AG10803 (cell line): ENCODE results near the gene BMP4.

Experiments
- DNase-seq: peaks from one replicate; pipeline ENCODE4 v3.0.0; 2010; ENCODE audit warnings: low read depth
- H3K4me3 ChIP-seq: 2 replicates; pipeline ENCODE4 v1.5.1; 2011; ENCODE audit warnings: mild to moderate bottlenecking, low read length, control low read depth
- TF ChIP-seq, protein P1 (sequence below): conservative IDR thresholded peaks from 2 replicates; pipeline ENCODE4 v1.5.1; 2011; ENCODE audit warnings: mild to moderate bottlenecking, low read length, control low read depth, inconsistent platforms

BMP4 gene

DNA sequence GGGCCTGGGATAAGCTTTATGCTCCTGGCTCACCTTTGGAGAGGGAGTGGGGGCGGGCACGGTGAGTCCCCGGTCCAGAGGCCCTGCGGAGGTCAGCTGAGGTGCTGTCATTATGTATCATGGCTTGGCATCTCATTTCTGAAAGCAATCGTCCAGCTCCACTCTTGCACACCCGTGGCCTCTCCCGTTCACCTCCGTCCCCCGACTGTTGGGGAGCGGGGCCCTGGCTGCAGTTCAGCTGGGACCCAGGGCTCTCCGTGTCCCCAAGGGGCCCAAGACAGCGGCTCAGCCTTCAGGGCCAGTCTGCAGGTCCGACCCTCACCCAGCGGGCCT lies 10.6 kb downstream of the BMP4 start:
- no peak for DNase-seq
- H3K4me3 ChIP-seq, result no peak overlapping the region
- TF ChIP-seq, protein P1, sequence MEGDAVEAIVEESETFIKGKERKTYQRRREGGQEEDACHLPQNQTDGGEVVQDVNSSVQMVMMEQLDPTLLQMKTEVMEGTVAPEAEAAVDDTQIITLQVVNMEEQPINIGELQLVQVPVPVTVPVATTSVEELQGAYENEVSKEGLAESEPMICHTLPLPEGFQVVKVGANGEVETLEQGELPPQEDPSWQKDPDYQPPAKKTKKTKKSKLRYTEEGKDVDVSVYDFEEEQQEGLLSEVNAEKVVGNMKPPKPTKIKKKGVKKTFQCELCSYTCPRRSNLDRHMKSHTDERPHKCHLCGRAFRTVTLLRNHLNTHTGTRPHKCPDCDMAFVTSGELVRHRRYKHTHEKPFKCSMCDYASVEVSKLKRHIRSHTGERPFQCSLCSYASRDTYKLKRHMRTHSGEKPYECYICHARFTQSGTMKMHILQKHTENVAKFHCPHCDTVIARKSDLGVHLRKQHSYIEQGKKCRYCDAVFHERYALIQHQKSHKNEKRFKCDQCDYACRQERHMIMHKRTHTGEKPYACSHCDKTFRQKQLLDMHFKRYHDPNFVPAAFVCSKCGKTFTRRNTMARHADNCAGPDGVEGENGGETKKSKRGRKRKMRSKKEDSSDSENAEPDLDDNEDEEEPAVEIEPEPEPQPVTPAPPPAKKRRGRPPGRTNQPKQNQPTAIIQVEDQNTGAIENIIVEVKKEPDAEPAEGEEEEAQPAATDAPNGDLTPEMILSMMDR, result no peak

DNA sequence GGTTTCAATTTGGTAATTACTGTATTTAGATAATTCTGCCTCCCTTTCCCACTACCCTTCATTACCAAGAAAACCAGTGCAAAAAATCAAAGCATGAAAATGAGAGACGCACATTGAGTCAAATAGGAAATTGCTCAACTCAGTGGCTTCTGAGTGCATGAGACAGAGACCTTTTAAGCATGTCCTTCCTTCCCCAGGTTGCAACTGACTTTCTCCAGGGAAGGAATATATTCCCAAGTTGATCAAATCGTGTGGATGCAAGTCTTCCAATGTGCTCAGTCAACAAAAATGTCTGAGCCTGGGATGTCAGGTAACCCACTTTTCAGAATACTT lies 12.9 kb downstream of the BMP4 start:
- TF ChIP-seq, protein P1, result no peak
- no peak for DNase-seq
- no peak overlapping the region for H3K4me3 ChIP-seq

DNA sequence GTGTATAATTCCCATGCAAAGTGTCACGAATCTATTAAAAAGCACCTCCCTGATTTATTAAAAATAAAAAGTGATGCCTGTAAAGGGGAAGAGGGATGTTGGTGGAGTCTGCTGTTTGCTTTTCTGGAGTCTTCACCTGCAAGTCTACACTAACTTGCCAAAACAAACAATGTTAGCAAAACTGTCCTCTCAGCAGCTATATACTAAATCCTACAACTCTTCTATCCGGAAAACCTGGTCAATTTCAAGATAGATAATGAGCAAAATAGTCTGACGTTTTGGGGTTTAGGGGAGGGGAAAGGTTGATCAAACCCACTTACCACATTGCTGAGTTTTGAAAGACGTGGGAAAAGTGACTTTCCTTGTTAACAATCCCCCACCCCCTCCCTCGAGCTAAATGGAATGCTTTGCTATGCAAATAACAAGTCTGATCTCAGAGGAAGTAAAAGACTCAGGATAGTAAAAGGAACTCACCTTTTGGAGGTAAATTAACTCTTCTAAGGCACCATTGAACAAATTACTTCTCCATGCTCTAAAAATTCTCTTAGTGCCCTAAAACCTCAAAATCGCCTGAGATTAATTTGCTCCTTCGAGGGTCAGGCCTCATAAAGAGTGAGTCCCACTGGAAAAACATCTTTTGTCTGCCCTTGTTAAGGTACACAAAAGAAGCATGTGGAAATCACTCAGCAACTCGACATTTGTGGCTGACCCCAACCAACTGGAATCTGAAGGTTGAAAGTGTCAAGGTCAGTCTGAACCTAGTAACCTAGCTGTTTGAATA lies 13.5 kb downstream of the BMP4 start:
- no peak for DNase-seq
- TF ChIP-seq, protein P1, result no peak
- H3K4me3 ChIP-seq, result no peak overlapping the region

DNA sequence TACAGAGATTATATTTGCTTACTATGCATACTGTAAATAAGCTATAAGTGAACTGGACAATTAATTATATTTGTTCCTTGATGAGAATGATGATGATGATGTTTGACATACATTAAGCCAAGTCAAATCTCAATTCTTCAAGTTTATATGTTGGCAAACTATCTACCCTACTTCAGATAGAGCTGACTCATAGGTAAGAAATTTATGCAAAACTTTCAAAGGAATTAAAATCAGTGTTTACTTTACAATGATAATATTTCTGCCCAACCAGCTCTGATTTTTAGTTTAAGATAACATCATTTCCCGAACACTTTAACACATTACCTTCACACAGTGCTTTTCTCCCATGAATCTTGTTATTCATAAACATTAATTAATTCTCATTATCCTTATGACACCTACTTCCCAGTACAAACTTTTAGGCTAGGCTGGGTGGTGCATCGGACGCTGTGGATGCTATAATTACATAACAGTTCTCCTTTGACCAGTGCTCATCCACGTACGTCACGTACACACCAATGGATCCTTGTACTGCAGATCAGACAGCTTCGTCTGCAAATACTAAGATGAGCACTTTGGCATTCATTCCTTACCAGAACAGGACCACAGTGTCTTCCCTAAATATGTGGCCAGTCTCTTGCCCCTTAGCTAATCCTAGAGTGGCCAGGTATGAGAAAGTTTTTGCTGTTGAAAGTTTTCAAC lies 18.3 kb downstream of the BMP4 start:
- H3K4me3 ChIP-seq, result no peak overlapping the region
- TF ChIP-seq, protein P1, result no peak
- no peak for DNase-seq

DNA sequence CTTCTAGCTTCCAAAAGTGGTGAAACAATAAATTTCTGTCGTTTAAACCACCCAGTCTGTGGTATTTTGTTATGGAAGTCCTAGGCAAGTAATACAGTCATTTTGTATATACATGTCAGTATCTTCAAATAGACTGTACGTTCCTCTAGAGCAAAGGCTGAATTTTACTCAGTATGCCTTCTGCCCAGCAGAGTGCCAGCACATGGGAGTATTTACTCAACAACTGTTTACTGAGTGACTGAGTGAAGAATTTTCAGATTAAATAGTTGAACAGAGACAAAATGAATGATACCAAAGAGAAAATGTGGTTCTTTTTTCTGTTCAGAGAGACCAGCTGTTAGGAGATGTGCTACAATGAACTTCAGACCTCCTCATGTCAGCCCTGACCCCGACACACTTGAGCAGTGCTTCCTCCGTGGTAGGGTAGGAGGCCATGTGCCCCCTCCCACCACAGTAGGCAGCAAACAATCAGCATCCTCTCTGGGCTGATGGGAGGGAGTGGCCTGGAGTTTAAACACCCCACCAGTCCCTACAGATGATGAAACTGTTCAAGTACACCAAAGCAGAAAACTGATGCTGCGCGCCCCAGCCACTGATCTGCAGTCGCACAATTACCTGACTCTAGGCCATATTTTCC lies 21.7 kb downstream of the BMP4 start:
- DNase-seq, result no peak
- no peak overlapping the region for H3K4me3 ChIP-seq
- TF ChIP-seq, protein P1, result no peak

DNA sequence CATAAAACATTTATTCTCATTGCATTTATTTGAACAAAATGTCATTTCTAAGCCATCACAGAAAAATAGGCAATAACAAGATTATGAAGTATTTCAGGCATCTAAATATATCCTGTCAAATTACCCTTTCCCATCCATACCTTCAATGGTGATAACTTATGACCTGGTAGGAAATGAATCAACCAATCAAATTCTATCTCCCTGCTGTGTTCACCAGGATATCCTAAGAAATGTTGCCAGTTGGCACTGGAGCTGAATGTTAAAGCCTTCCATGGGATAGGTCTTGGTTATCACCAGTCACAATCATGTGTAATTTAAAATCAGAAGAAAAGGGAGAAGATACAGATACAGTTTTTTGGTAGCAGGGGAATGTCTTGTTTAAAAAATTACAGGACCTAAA lies 23.7 kb downstream of the BMP4 start:
- DNase-seq, result no peak
- TF ChIP-seq, protein P1, result no peak
- no peak overlapping the region for H3K4me3 ChIP-seq
